ENCODE measurements around the gene PUS10. TPM values are rescaled to one million over a fixed set of nuclear protein-coding genes. Genes with fewer than 3 reads are reported as not detected.

PUS10 gene
- total and polyA plus RNA-seq, 12 donors: 2.2 to 10.6 (median 6.3) TPM

DNA sequence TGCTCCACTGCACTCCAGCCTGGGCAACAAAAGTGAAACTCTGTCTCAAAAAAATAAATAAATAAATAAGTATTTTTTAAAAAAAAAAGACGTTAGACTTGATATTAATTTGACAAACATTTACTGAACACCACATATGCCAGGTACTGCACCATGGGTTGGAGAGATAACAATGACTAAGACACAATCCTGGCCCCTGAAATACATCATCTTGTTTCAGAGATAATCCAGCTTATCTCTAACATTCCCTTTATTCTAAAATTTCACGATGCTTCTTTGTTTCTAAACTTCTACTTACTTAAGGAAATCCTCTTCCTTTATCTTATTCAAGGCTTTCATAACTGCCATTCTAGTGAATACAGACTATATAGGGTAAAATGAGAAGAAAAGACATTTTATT is 55.5 kb downstream of the PUS10 start:
- intact Hi-C loops (cut with DNase I): no loop called here
- 72 to 80% (median 75%) methylated on average over 2 of the region's 2 CpGs for WGBS, 4 donors
- no peak overlapping the region for H3K4me3 ChIP-seq

DNA sequence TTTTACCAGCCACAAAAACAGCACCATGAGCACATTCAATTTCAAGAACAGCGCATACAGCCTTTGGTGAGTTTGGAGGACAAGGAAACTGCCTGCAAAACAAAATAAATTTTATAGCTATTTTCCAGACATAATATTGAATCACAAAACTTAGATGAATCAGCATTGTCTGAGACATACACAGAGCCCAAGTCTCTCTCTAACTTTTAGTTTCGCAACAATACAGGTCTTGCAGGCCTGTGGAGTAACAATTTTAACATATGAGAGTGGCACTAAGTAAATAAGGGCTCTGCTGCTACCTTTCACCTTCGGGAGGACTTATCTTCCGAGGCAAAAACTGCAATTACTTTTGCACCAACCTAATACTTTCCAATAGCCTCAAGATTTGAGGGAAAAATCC is 56.6 kb downstream of the PUS10 start:
- DNase-seq: no peak

More for the DNA sequence above, 55.5 kb downstream of the PUS10 start:
- no peaks in the 10 kb centered on the region for H3K36me3 ChIP-seq (replicated peaks in 1 of 2)
- no peaks in the 10 kb centered on the region for H3K27me3 ChIP-seq
- H3K4me1 ChIP-seq (replicated peaks in 1 of 2): no peaks in the 10 kb centered on the region
- no peak overlapping the region for H3K27ac ChIP-seq
- no peaks in the 10 kb centered on the region for H3K9me3 ChIP-seq (replicated peaks in 1 of 3)
- no peak for DNase-seq
- no peak for TF ChIP-seq POLR2A (IDR thresholded peaks at IDR 0.05)
- no peak for TF ChIP-seq CTCF (IDR thresholded peaks at IDR 0.05)

DNA sequence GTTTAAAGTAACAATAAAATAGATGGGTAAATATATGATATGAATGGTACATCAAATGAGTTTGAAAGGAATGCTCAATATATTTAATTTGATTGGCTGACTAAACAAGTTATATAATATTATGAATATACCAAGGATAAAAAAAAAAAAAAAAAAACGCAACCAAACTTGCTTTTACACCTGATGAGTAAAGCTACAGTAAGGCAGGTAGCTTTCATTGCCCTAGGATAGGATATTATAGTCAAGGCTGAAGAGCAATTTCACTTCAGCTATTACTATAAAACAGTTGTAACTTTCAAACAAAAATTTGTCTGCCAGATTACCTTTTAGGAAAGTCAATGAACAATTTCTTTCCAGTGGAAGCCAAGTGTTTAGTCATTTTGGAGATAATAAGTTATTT is 57.3 kb downstream of the PUS10 start:
- no peaks in the 10 kb centered on the region for H3K27me3 ChIP-seq
- no peaks in the 10 kb centered on the region for H3K4me1 ChIP-seq (replicated peaks in 1 of 2)
- H3K27ac ChIP-seq: no peak overlapping the region
- no peak for DNase-seq
- H3K9me3 ChIP-seq (replicated peaks in 1 of 3): no peaks in the 10 kb centered on the region
- H3K4me3 ChIP-seq: no peak overlapping the region
- no peaks in the 10 kb centered on the region for H3K36me3 ChIP-seq (replicated peaks in 1 of 2)
- WGBS, 4 donors: 87 to 91% (median 90%) methylated on average over 1 of the region's 1 CpG
- intact Hi-C loops (cut with DNase I): no loop called here
- TF ChIP-seq POLR2A (IDR thresholded peaks at IDR 0.05) (no peak), CTCF (IDR thresholded peaks at IDR 0.05) (no peak)

More for the DNA sequence above, 56.6 kb downstream of the PUS10 start:
- intact Hi-C loops (cut with DNase I): no loop called here
- Histone ChIP-seq H3K36me3 (replicated peaks in 1 of 2) (no peaks in the 10 kb centered on the region), H3K4me1 (replicated peaks in 1 of 2) (no peaks in the 10 kb centered on the region), H3K27me3 (no peaks in the 10 kb centered on the region), H3K4me3 (no peak overlapping the region), H3K27ac (no peak overlapping the region), H3K9me3 (replicated peaks in 1 of 3) (no peaks in the 10 kb centered on the region)
- WGBS, 4 donors: 77 to 85% (median 78%) methylated on average over 4 of the region's 4 CpGs
- no peak for TF ChIP-seq POLR2A (IDR thresholded peaks at IDR 0.05)
- TF ChIP-seq CTCF (IDR thresholded peaks at IDR 0.05): no peak

DNA sequence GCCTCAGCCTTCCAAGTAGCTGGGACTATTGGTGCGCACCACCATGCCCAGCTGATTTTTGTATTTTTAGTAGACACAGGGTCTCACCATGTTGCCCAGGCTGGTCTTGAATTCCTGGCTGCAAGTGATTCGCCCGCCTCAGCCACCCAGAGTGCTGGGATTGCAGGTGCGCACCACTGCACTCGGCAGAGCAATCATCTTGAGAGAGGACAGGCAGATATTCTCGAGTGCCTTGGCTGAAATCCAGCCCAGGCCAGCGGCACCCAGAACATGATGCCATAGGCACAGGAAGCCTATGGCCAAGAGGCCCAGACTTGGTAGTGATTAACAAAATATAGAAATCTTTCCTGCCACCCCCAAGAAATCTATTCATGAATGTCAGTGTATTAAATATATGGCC is 58.6 kb downstream of the PUS10 start:
- no peak for TF ChIP-seq CTCF (IDR thresholded peaks at IDR 0.05)
- no peak for TF ChIP-seq POLR2A (IDR thresholded peaks at IDR 0.05)
- WGBS, 4 donors: 85 to 94% (median 92%) methylated on average over 6 to 7 of the region's 7 CpGs
- no peaks in the 10 kb centered on the region for H3K36me3 ChIP-seq (replicated peaks in 1 of 2)

More for the DNA sequence above, 58.6 kb downstream of the PUS10 start:
- DNase-seq: no peak
- Histone ChIP-seq H3K27ac (no peak overlapping the region), H3K4me3 (no peak overlapping the region), H3K9me3 (replicated peaks in 1 of 3) (no peaks in the 10 kb centered on the region), H3K27me3 (no peaks in the 10 kb centered on the region), H3K4me1 (replicated peaks in 1 of 2) (no peaks in the 10 kb centered on the region)
- intact Hi-C loops (cut with DNase I): no loop called here

Measured in adrenal gland (tissue), 12 donors.